K562 treated with DMSO at 1 percent for 24 hours (cell line): ENCODE data around the gene IL11. TPM values are rescaled to one million over a fixed set of nuclear protein-coding genes. Genes with fewer than 3 reads are reported as not detected.

Experiments
- total RNA-seq: library from RNA; unstranded; fragments of 300-600 nt; gene quantifications from 2 replicates; pipeline ENCODE4 v1.2.3, GENCODE V29; 2022; ENCODE audit warnings: low read depth; ENCODE audit not compliant: insufficient read depth

Gene IL11
- not detected in 2 replicates for total RNA-seq

DNA sequence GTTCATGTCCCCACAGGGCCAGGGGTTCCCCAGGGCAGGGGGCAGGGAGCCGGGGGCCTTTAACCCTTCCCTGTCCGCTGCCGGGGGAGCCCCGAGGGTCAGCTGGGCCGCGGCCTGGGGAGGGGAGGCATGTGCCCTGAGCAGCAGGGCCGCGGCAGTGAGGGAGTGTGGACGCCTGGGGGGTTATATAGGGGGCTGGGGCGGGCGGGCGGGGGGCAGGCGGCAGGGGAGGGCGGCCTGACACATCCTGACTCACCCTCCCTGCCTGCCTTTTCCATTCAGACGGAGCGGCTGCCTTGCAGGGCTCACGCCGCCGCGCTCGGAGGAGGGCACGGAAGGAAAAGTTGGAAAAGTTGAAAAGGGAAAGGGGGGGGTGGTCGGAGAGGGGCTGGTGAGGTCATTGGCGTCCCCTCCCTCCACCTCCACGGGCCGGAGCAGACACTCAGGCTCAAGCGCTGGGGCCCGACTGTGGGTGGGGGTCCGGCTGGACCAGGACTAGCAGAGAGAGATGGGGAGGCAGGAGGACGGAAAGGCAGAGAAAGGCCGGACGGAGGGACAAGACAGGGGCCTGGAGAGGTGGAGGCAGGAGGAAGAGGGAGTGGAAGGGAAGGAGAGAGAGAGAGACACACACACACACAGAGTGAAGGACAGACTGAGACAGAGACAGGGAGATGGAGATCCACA lies at the start of gene IL11:
Gene IL11 (minus strand): TSS at position 159 of the 684 bp plus-strand sequence. CDS start 153 bp downstream, at position 6.

DNA sequence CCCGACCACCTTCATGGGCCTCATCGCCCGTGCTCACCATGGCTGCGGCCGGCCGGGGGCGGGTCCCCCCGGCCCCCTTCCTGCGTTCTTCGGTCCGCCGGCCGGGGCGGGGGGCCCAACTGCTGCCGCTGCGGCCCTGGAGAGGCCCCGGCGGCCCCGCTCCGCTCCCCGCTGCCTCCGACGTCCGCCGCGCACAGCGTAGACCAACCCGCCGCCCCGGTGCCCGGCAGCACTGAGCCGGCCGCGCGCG lies 37.2 kb upstream of the IL11 start, which contains the start of gene UBE2S:
Gene UBE2S (minus strand): TSS at position 239 of the 250 bp plus-strand sequence. CDS start 199 bp downstream, at position 40.

DNA sequence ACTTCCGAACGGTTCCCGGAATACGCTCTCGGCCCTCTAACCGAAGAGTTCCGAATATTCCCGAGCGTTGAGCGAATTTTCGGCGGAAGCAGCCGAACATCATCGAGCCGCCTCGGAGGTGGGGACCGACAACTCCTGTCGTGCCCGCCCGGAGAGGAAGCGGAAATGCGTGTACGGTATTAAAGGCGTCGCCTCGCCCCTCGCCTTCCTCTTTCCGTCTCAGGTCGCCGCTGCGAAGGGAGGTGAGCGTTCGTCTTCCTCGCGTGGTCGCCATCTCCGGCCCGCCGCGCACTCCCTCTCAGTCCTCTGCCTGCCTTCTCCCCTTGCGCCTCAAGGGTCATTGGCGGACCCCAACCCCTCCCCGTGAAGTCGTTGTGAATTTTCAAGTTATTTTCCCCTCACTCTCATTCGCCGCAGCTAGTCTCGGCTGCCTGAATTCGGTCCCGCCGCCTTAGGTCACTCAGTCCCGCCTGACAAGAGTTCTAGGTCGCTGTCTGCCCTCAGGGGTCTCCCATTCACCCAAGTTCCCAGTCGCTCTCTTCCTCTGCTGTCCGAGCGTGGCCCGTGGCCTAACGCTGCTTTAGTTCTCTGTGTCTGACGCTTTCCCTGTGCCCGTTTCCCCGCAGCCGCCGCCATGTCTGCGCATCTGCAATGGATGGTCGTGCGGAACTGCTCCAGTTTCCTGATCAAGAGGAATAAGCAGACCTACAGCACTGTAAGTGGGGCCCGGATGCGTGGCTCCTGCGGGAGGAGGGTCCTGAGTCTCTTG lies 15.6 kb upstream of the IL11 start, which contains the start of gene RPL28:
Gene RPL28 (plus strand): TSS at position 209 of the 769 bp plus-strand sequence. CDS start 426 bp downstream, at position 635.

DNA sequence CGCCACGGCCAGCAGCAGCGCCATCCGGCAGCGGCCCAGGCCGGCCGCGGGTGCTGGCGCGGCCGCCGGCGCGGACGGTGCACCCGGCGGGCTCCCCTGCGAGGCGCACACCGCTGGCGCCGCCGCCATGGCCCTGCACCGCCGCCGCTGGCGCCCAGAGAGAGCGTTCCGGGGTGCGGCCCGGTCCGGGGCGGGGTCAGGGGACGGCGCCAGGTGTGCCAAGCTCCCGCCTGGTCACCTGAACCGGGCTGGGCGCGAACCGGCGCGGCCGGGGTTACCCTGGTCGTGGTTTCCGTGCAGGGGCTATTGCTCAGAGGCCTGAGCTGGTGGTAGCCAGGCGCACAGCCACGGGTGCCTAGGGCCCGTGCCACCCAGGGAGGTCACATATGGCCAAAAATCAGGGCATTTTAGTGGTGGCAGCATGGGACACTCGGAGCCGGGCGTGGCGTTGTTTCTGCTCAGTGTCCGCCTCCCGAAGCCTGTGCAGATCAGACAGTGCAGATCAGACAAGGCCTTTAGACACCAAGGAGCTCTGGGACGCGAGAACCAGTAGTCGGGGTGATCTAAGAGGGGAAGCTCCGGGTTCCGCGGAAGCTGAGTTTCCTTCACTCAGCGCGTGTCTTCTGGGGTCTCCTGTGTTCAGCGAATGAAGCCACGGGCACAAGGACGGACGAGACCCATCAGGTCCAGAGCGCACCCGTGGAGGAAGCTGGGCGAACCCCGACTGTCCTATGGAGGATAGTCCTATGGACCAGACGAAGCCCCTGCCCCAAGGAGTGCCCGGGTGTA lies 14.1 kb upstream of the IL11 start, which contains the start of gene TMEM238:
Gene TMEM238 (minus strand): TSS at position 162 of the 789 bp plus-strand sequence. CDS start 33 bp downstream, at position 129.

DNA sequence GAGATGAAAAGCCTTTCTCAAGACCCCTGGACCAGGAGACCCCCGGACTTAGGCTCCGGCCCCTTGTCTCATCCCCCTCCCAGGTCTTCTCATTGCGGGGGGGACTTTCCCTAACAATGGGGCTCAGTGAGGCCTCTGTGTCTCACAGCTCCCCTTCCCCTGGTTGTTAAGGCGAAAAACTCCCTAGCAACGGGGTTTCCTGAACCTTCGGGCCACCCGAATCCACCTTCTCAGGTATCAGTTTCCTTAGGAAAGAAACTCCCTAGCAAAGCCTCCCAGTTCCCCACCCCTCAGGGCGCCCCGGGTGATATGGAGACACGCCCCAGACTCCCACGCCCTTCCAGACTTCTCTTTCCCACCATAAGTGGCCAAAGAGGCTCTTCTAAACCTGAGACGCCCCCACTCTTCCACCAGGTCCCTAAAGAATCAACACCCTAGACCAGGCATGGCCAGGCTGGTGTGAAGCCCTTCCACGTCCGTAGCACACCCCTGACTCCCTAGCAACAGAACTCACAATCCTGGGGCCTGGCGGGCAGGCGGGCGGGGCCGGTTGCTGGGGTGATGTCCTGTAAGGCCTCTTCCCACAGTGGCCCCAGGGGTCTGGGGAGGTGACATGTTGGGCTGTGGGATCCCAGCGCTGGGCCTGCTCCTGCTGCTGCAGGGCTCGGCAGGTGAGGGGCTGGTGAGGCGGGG lies 6.1 kb upstream of the IL11 start, which contains the start of gene TMEM190:
Gene TMEM190 (plus strand): TSS at position 586 of the 693 bp plus-strand sequence. CDS start 28 bp downstream, at position 614.

DNA sequence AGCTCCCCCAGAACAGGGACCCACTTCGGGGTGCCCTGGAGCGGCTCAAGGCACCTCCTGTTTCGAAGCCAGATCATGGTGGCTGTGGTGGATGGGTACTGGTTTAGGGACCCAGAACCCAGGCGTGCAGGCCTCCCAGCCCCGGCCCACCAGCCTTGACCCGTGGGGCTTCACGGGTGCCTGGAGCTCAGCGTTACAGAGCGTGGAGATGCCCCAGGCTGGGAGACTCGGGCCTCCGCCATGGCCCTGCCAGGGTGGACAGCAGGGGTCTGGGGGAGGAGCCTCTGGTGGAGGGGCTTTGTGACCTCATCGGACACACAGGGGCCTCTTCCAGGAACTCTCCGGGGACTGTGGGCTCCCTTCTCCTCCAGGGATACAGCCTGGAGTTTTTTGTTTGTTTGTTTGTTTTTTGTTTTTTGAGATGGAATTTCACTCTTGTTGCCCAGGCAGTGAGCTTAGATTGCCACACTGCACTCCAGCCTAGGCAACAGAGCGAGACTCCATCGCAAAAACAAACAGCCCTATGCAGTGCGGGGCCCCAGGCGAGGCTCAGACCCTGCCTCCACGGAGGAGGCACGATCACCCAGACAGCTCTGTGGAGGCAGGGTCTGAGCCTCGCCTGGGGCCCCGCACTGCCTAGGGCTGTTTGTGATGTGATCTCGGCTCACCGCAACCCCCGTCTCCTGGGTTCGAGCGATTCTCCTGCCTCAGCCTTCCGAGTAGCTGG lies 7.1 kb downstream of the IL11 start, which contains the start of gene GARIN5B:
Gene GARIN5B (minus strand): TSS at position 271 of the 727 bp plus-strand sequence. CDS start 194 bp downstream, at position 77.

DNA sequence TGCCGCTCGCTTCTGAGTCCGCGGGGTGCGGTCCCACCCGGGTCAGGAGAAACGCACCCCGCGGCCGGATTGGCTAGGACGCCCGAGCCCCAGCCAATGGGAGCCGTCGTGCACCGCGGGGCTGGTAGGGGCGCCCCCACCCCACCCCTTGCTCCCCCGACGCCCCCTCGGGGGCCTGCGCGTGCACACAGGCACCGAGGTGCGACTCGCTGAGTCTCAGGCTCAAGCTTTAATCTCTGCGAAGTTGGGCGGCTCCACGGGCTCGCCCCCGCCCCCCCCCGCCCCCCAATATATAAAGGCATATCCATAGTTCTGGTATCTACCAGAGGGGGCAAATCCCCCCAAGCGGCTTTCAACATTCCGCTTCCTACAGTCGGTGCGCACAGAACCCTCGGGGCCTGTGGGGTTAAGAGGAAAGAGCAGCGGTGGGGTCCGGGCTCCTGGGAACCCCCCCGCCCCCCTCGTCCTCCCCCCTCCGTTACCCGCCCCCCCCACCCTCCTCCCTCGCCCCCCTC lies 15.5 kb downstream of the IL11 start, which contains the start of gene COX6B2:
Gene COX6B2 (minus strand): TSS at position 22 of the 515 bp plus-strand sequence. CDS start 198 bp downstream, outside the sequence.

DNA sequence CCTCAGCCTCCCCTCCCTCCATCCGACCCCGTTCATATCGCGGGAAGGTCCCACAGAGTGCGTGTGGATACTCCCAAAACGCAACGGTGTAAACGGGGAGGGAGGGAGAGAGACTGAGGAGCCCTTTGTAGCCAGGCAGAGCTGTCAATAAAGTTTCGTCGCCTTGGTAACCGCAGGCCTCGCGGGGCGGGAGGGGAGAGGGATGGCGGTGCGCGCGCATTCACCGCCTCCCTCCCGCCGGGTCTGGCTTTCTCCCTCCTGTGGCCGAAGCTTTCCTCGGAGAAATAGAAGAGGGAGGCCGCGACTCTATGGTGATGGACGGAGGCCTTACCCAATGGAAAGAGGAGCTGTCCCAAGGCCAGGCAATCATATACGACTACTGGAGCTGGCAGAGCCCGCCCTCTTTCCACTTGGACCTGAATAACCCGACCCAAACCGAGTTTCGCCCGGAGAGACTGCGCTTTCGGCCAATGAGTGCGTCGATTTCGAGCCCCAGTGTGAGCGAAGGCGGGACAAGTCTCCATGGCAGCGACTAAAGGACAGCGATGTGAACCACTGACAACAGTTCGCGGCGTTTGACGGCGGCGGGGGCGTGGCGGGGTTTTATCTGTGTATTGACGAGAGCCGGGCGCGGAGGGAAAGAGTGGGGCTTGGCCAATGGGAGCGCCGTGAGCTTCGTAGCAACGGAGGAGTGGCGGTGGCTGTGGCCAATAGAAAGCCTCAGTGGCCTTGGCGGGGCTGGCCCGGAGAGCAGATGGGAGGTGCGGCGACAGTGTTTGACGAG lies 31.0 kb downstream of the IL11 start, which contains the start of gene KMT5C:
Gene KMT5C (plus strand): TSS at position 772 of the 784 bp plus-strand sequence. CDS start 2,061 bp downstream, outside the sequence.

DNA sequence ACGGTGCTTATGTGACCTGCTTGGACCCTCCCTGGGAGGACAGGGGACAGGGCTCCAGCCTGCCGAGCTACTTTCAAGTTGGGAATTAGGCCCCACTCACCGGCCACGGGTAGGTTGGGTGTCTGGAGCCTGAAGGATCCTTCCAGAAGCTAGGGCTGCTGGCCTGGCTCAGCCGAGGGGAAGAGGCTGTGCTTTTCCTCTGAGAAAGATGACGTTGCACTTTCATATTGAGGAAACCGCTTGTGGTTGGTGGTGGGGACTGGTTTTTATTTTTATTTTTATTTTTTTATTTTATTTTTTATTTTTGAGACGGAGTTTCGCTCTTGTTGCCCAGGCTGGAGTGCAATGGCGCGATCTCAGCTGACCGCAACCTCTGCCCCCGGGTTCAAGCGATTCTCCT lies 45.1 kb downstream of the IL11 start, which contains the start of gene TMEM150B:
Gene TMEM150B (minus strand): TSS at position 170 of the 400 bp plus-strand sequence. CDS start 4,305 bp downstream, outside the sequence.

Other genes starting within 250 kb of the IL11 start
- 320 and 369 TPM in 2 replicates for gene TNNT1, start 221.3 kb downstream of the IL11 start, total RNA-seq
- gene TNNI3, start 212.7 kb downstream of the IL11 start, total RNA-seq, result 62.6 and 70.5 TPM in 2 replicates
- gene DNAAF3, start 203.8 kb downstream of the IL11 start, total RNA-seq, result 19.6 and 22.9 TPM in 2 replicates
- gene SYT5, start 190.2 kb downstream of the IL11 start, total RNA-seq, result 7.9 and 9.6 TPM in 2 replicates
- 28.3 and 33.7 TPM in 2 replicates for gene PTPRH, start 161.0 kb downstream of the IL11 start, total RNA-seq
- gene TMEM86B, start 141.7 kb downstream of the IL11 start, total RNA-seq, result 14.2 and 19.4 TPM in 2 replicates
- gene PPP6R1, start 111.4 kb downstream of the IL11 start, total RNA-seq, result 109 and 112 TPM in 2 replicates
- 89.9 and 92.8 TPM in 2 replicates for gene HSPBP1, start 90.4 kb downstream of the IL11 start, total RNA-seq
- gene BRSK1, start 86.5 kb downstream of the IL11 start, total RNA-seq, result 7.4 and 8.4 TPM in 2 replicates
- 3.5 and 3.8 TPM in 2 replicates for gene TMEM150B, start 45.1 kb downstream of the IL11 start, total RNA-seq
- 71.4 and 83.5 TPM in 2 replicates for gene KMT5C, start 30.6 kb downstream of the IL11 start, total RNA-seq
- not detected in 2 replicates for gene COX6B2, start 15.7 kb downstream of the IL11 start, total RNA-seq
- gene GARIN5B, start 7.2 kb downstream of the IL11 start, total RNA-seq, result not detected in 2 replicates
- gene TMEM190, start 6.4 kb upstream of the IL11 start, total RNA-seq, result not detected in 2 replicates
- 6.7 and 9.3 TPM in 2 replicates for gene TMEM238, start 13.8 kb upstream of the IL11 start, total RNA-seq
- gene RPL28, start 15.5 kb upstream of the IL11 start, total RNA-seq, result 3,982 and 4,146 TPM in 2 replicates
- 574 and 580 TPM in 2 replicates for gene UBE2S, start 37.3 kb upstream of the IL11 start, total RNA-seq
- gene SHISA7, start 72.8 kb upstream of the IL11 start, total RNA-seq, result 0.13 and 0.37 TPM in 2 replicates
- gene ISOC2, start 91.2 kb upstream of the IL11 start, total RNA-seq, result 89.2 and 101 TPM in 2 replicates
- gene C19orf85, start 94.3 kb upstream of the IL11 start, total RNA-seq, result not detected in 2 replicates
- 24.8 and 40.1 TPM in 2 replicates for gene ZNF628, start 106.2 kb upstream of the IL11 start, total RNA-seq
- 42.4 and 59.4 TPM in 2 replicates for gene NAT14, start 114.7 kb upstream of the IL11 start, total RNA-seq
- gene SSC5D, start 118.0 kb upstream of the IL11 start, total RNA-seq, result 0.81 and 2.3 TPM in 2 replicates
- not detected in 2 replicates for gene SBK2, start 166.7 kb upstream of the IL11 start, total RNA-seq
- gene SBK3, start 175.1 kb upstream of the IL11 start, total RNA-seq, result 0.54 and 0.58 TPM in 2 replicates
- gene ZNF579, start 210.4 kb upstream of the IL11 start, total RNA-seq, result 21.0 and 21.2 TPM in 2 replicates
- 22.4 and 24.3 TPM in 2 replicates for gene FIZ1, start 229.1 kb upstream of the IL11 start, total RNA-seq
- 36.7 and 51.4 TPM in 2 replicates for gene ZNF524, start 229.8 kb upstream of the IL11 start, total RNA-seq
- 42.3 and 49.2 TPM in 2 replicates for gene ZNF865, start 235.2 kb upstream of the IL11 start, total RNA-seq